ENCODE results near the gene MAD1L1.
"Not testable (repeated sequence)": the region's sequence is repeated elsewhere in the genome, so short reads cannot be mapped to it uniquely, and the experiment has no call there.

MAD1L1 gene

GRCh38 chr7:1940863-1941262 lies 291.9 kb downstream of the MAD1L1 start:
- DNase-seq (ENCODE audit: low read depth, low spot score): no peak
- H3K4me3 ChIP-seq (ENCODE audit: low read length): peak overlapping the region; percentile 23

- peak overlapping the region; percentile 34 for H3K4me3 ChIP-seq (ENCODE audit: low read length)
- peak; percentile 91 for DNase-seq (ENCODE audit: low read depth, low spot score)
Observed at GRCh38 chr7:1940402-1940786, 292.4 kb downstream of the MAD1L1 start.

GRCh38 chr7:1939434-1940401 lies 293.0 kb downstream of the MAD1L1 start:
- DNase-seq (ENCODE audit: low read depth, low spot score): no peak
- H3K4me3 ChIP-seq (ENCODE audit: low read length): peak overlapping the region; percentile 34

- H3K4me3 ChIP-seq (ENCODE audit: low read length): no peak overlapping the region
- DNase-seq (ENCODE audit: low read depth, low spot score): no peak
Observed at GRCh38 chr7:1938788-1939433, 293.8 kb downstream of the MAD1L1 start.

GRCh38 chr7:1937252-1937605 lies 295.5 kb downstream of the MAD1L1 start:
- H3K4me3 ChIP-seq (ENCODE audit: low read length): no peak overlapping the region
- DNase-seq (ENCODE audit: low read depth, low spot score): no peak

- DNase-seq (ENCODE audit: low read depth, low spot score): no peak
- no peak overlapping the region for H3K4me3 ChIP-seq (ENCODE audit: low read length)
Observed at GRCh38 chr7:1936531-1937251, 296.1 kb downstream of the MAD1L1 start.

- H3K4me3 ChIP-seq (ENCODE audit: low read length): no peak overlapping the region
- no peak for DNase-seq (ENCODE audit: low read depth, low spot score)
Observed at GRCh38 chr7:1936006-1936310, 296.8 kb downstream of the MAD1L1 start.

GRCh38 chr7:1935176-1936005 lies 297.4 kb downstream of the MAD1L1 start:
- H3K4me3 ChIP-seq (ENCODE audit: low read length): no peak overlapping the region
- DNase-seq (ENCODE audit: low read depth, low spot score): no peak

- DNase-seq (ENCODE audit: low read depth, low spot score): no peak
- H3K4me3 ChIP-seq (ENCODE audit: low read length): no peak overlapping the region
Observed at GRCh38 chr7:1934756-1935155, 298.0 kb downstream of the MAD1L1 start.

- H3K4me3 ChIP-seq (ENCODE audit: low read length): no peak overlapping the region
- DNase-seq (ENCODE audit: low read depth, low spot score): no peak
Observed at GRCh38 chr7:1934017-1934416, 298.7 kb downstream of the MAD1L1 start.

- DNase-seq (ENCODE audit: low read depth, low spot score): no peak
- no peak overlapping the region for H3K4me3 ChIP-seq (ENCODE audit: low read length)
Observed at GRCh38 chr7:1933066-1933750, 299.5 kb downstream of the MAD1L1 start.

GRCh38 chr7:1931951-1932270 lies 300.8 kb downstream of the MAD1L1 start:
- H3K4me3 ChIP-seq (ENCODE audit: low read length): no peak overlapping the region
- DNase-seq (ENCODE audit: low read depth, low spot score): no peak

- DNase-seq (ENCODE audit: low read depth, low spot score): no peak
- H3K4me3 ChIP-seq (ENCODE audit: low read length): no peak overlapping the region
Observed at GRCh38 chr7:1931256-1931950, 301.3 kb downstream of the MAD1L1 start.

- no peak overlapping the region for H3K4me3 ChIP-seq (ENCODE audit: low read length)
- no peak for DNase-seq (ENCODE audit: low read depth, low spot score)
Observed at GRCh38 chr7:1930381-1931065, 302.2 kb downstream of the MAD1L1 start.

- DNase-seq (ENCODE audit: low read depth, low spot score); H3K4me3 ChIP-seq (ENCODE audit: low read length): not testable (repeated sequence)
Observed at GRCh38 chr7:1929349-1929925, 303.3 kb downstream of the MAD1L1 start.

GRCh38 chr7:1928645-1929348 lies 303.9 kb downstream of the MAD1L1 start:
- no peak for DNase-seq (ENCODE audit: low read depth, low spot score)
- H3K4me3 ChIP-seq (ENCODE audit: low read length): no peak overlapping the region
